GM12878 (cell line): ENCODE data around the gene ANO1. TPM values are rescaled to one million over a fixed set of nuclear protein-coding genes. Genes with fewer than 3 reads are reported as not detected.

ENCODE experiments used
- CREB1 ChIP-seq: IDR thresholded peaks from 2 replicates; pipeline ENCODE4 v1.6.1; 2012; ENCODE audit warnings: low read depth, mild to moderate bottlenecking, inconsistent platforms
- EED ChIP-seq: sonication (generic); IDR thresholded peaks from 2 replicates; pipeline ENCODE4 v1.6.1; 2016; ENCODE audit warnings: antibody characterized with exemption, low read depth
- EGR1 ChIP-seq, 2 experiments: IDR thresholded peaks; 1 replicate in 1 of 2; 2 replicates in 1 of 2; pipeline ENCODE4 v1.6.1; 2011 to 2012; ENCODE audit warnings: low read depth in 2 of 2, low read length in 2 of 2, borderline replicate concordance in 1 of 2, mild to moderate bottlenecking in 1 of 2, moderate library complexity in 1 of 2
- HCFC1 ChIP-seq: fragments of 150-350 bp; IDR thresholded peaks from 2 replicates; pipeline ENCODE4 v1.6.1; 2014; ENCODE audit warnings: low read length
- JUNB ChIP-seq: IDR thresholded peaks from 2 replicates; pipeline ENCODE4 v1.6.1; 2016; ENCODE audit warnings: antibody characterized with exemption, mild to moderate bottlenecking
- MEF2A ChIP-seq: IDR thresholded peaks from 2 replicates; pipeline ENCODE4 v1.6.1; 2011; ENCODE audit warnings: low read depth, mild to moderate bottlenecking, low read length, moderate library complexity; ENCODE audit not compliant: insufficient read depth
- NFIC ChIP-seq: IDR thresholded peaks from 2 replicates; pipeline ENCODE4 v1.6.1; 2012; ENCODE audit warnings: low read depth, mild to moderate bottlenecking, inconsistent platforms, low read length, moderate library complexity
- SPI1 ChIP-seq: IDR thresholded peaks from 2 replicates; pipeline ENCODE4 v1.6.1; 2011; ENCODE audit warnings: low read depth, mild to moderate bottlenecking, low read length, moderate library complexity, borderline replicate concordance; ENCODE audit not compliant: insufficient read depth
- ZNF384 ChIP-seq: IDR thresholded peaks from 2 replicates; pipeline ENCODE4 v1.6.1; 2012; ENCODE audit warnings: low read depth, mild to moderate bottlenecking, low read length, improper control_type of control experiment, borderline replicate concordance
- polyA plus RNA-seq, 11 experiments: library from polyadenylated mRNA; depleted of rRNA in 4 of 11; unstranded in 6 of 11; stranded (reverse) in 5 of 11; fragments of >200 nt; fragmentation: Nextera tagmentation in 4 of 11; fragmentation: Illumina TruSeq in 1 of 11; extraction: Ambion mirVana in 4 of 11; extraction: Trizol in 1 of 11; gene quantifications; 1 replicate in 1 of 11; 2 replicates in 10 of 11; pipeline versions ENCODE4 v1.2.1 to v1.2.3, GENCODE V29; 2011 to 2016; ENCODE audit warnings: inconsistent platforms in 2 of 11, missing spikeins in 2 of 11, low read depth in 1 of 11
- total RNA-seq, 4 experiments: library from RNA; depleted of rRNA in 3 of 4; stranded (reverse); fragments of >200 nt in 3 of 4; fragmentation: Illumina TruSeq in 1 of 4; extraction: Trizol in 1 of 4; gene quantifications; 2 replicates each; pipeline versions ENCODE4 v1.2.1 to v1.2.3, GENCODE V29; 2013 to 2021
- TF ChIP-seq, protein P1 (sequence below): fragments of 450-650 bp; IDR thresholded peaks from 2 replicates; pipeline ENCODE4 v1.6.1; 2016; ENCODE audit warnings: mild to moderate bottlenecking, moderate library complexity, borderline replicate concordance
- TF ChIP-seq, protein P2 (sequence below): fragments of 450-650 bp; IDR thresholded peaks from 2 replicates; pipeline ENCODE4 v1.6.1; 2016; ENCODE audit warnings: mild to moderate bottlenecking

ANO1 gene
- total and polyA plus RNA-seq, 10 of the 15 experiments (the other 5 are each of a cell fraction or from before 2014, with no cell fraction given): 0.01 to 0.38 (median 0.06) TPM; not detected in 7

DNA sequence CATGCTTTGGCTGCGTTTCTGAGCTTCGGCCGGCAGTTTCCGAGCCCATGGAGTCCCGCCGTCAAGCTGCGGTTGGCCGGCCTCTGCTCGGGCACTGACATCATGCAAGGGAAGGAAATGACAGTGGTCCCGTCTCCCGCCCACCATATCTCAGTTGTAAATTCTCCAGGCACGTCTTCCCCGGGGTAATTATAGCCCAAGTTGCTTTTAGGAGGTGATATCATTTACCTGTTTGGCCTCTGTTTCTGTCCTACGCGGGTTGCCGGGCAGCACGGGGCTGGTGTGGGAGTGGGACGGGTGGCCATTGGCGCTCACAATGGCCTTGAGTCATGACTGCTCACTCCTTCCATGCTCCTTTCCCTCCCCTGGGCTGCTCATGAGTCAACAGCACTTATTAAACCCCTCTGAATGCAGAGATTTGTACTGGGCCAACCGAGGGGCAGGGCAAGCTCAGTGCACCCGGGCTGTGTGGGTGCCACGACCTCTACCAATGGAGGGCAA, 4.2 kb upstream of the ANO1 start (continued):
- TF ChIP-seq, protein P1, sequence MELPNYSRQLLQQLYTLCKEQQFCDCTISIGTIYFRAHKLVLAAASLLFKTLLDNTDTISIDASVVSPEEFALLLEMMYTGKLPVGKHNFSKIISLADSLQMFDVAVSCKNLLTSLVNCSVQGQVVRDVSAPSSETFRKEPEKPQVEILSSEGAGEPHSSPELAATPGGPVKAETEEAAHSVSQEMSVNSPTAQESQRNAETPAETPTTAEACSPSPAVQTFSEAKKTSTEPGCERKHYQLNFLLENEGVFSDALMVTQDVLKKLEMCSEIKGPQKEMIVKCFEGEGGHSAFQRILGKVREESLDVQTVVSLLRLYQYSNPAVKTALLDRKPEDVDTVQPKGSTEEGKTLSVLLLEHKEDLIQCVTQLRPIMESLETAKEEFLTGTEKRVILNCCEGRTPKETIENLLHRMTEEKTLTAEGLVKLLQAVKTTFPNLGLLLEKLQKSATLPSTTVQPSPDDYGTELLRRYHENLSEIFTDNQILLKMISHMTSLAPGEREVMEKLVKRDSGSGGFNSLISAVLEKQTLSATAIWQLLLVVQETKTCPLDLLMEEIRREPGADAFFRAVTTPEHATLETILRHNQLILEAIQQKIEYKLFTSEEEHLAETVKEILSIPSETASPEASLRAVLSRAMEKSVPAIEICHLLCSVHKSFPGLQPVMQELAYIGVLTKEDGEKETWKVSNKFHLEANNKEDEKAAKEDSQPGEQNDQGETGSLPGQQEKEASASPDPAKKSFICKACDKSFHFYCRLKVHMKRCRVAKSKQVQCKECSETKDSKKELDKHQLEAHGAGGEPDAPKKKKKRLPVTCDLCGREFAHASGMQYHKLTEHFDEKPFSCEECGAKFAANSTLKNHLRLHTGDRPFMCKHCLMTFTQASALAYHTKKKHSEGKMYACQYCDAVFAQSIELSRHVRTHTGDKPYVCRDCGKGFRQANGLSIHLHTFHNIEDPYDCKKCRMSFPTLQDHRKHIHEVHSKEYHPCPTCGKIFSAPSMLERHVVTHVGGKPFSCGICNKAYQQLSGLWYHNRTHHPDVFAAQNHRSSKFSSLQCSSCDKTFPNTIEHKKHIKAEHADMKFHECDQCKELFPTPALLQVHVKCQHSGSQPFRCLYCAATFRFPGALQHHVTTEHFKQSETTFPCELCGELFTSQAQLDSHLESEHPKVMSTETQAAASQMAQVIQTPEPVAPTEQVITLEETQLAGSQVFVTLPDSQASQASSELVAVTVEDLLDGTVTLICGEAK: no peak
- TF ChIP-seq HCFC1 (no peak), ZNF384 (no peak), SPI1 (no peak), MEF2A (peak; percentile 76; the same call in 1 of the 2 replicates), EED (peak; percentile 42; the same call in 1 of the 2 replicates), CREB1 (peak; percentile 60; the same call in 1 of the 2 replicates), EGR1 (IDR thresholded peaks at IDR 0.05; ENCODE audit: borderline replicate concordance in 1 of 2, low read depth in 2 of 2, low read length in 2 of 2) (peak in 1 of 2 experiments; percentile 70; a peak in 1 of 3 replicates), JUNB (peak; percentile 61; the same call in 1 of the 2 replicates), NFIC (peak; percentile 53; the same call in 1 of the 2 replicates)
- TF ChIP-seq, protein P2, sequence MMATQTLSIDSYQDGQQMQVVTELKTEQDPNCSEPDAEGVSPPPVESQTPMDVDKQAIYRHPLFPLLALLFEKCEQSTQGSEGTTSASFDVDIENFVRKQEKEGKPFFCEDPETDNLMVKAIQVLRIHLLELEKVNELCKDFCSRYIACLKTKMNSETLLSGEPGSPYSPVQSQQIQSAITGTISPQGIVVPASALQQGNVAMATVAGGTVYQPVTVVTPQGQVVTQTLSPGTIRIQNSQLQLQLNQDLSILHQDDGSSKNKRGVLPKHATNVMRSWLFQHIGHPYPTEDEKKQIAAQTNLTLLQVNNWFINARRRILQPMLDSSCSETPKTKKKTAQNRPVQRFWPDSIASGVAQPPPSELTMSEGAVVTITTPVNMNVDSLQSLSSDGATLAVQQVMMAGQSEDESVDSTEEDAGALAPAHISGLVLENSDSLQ: no peak
- TF ChIP-seq, all 136 proteins: peak for 14
